Astrocyte (in vitro differentiated cells and primary cell): ENCODE measurements around the gene TARS3. TPM values are rescaled to one million over a fixed set of nuclear protein-coding genes. Genes with fewer than 3 reads are reported as not detected.

Experiments
- DNase-seq: peaks from one replicate; pipeline ENCODE4 v3.0.0-alpha.2; 2010; ENCODE audit warnings: low read depth
- FAIRE-seq: peaks from 2 replicates; lab custom pipeline; 2011; peaks lifted over from hg19 to GRCh38; lab: Jason Lieb, UNC
- H2AFZ ChIP-seq: 2 replicates; pipeline ENCODE4 v1.6.0; 2012; ENCODE audit warnings: low read depth, low read length, inconsistent platforms
- H3K27ac ChIP-seq: 2 replicates; pipeline ENCODE4 v1.5.1; 2011; ENCODE audit warnings: low read depth, low read length, inconsistent platforms
- H3K27me3 ChIP-seq: 2 replicates; pipeline ENCODE4 v1.6.0; 2011; ENCODE audit warnings: low read length, inconsistent platforms; ENCODE audit not compliant: insufficient read depth
- H3K36me3 ChIP-seq: 2 replicates; pipeline ENCODE4 v1.5.1; 2011; ENCODE audit warnings: low read length, inconsistent platforms; ENCODE audit not compliant: insufficient read depth
- H3K4me1 ChIP-seq: 2 replicates; pipeline ENCODE4 v1.5.1; 2011; ENCODE audit warnings: low read length, inconsistent platforms; ENCODE audit not compliant: insufficient read depth
- H3K4me2 ChIP-seq: 2 replicates; pipeline ENCODE4 v1.6.0; 2012; ENCODE audit warnings: low read length, inconsistent platforms
- H3K4me3 ChIP-seq: 2 replicates; pipeline ENCODE4 v1.5.1; 2011; ENCODE audit warnings: low read depth, mild to moderate bottlenecking, low read length, inconsistent platforms; ENCODE audit not compliant: insufficient read depth
- H3K79me2 ChIP-seq: 2 replicates; pipeline ENCODE4 v1.6.0; 2012; ENCODE audit warnings: mild to moderate bottlenecking, low read length, inconsistent platforms; ENCODE audit not compliant: insufficient read depth
- H3K9ac ChIP-seq: 2 replicates; pipeline ENCODE4 v1.6.0; 2012; ENCODE audit warnings: mild to moderate bottlenecking, low read length, inconsistent platforms
- H3K9me3 ChIP-seq: 2 replicates; pipeline ENCODE4 v1.5.1; 2012; ENCODE audit warnings: low read depth, mild to moderate bottlenecking, low read length, inconsistent platforms; ENCODE audit not compliant: insufficient read depth
- H4K20me1 ChIP-seq: 2 replicates; pipeline ENCODE4 v1.6.0; 2012; ENCODE audit warnings: low read length, inconsistent platforms; ENCODE audit not compliant: insufficient read depth
- H3K27ac Mint-ChIP-seq: one replicate; pipeline ENCODE4 v1.8.0; 2021; ENCODE audit warnings: mild to moderate bottlenecking, mixed read lengths; ENCODE audit not compliant: unreplicated experiment
- H3K27me3 Mint-ChIP-seq: one replicate; pipeline ENCODE4 v1.8.0; 2021; ENCODE audit warnings: low read depth, mixed read lengths; ENCODE audit not compliant: unreplicated experiment
- H3K36me3 Mint-ChIP-seq: one replicate; pipeline ENCODE4 v1.8.0; 2021; ENCODE audit warnings: low read depth, mixed read lengths; ENCODE audit not compliant: unreplicated experiment
- H3K4me1 Mint-ChIP-seq: one replicate; pipeline ENCODE4 v1.8.0; 2021; ENCODE audit warnings: low read depth, mixed read lengths; ENCODE audit not compliant: unreplicated experiment
- H3K4me3 Mint-ChIP-seq: one replicate; pipeline ENCODE4 v1.8.0; 2021; ENCODE audit warnings: mild to moderate bottlenecking, moderate library complexity, mixed read lengths; ENCODE audit not compliant: unreplicated experiment
- H3K9me3 Mint-ChIP-seq: one replicate; pipeline ENCODE4 v1.8.0; 2021; ENCODE audit warnings: mild to moderate bottlenecking, mixed read lengths; ENCODE audit not compliant: unreplicated experiment
- CTCF ChIP-seq: IDR thresholded peaks from 2 replicates; pipeline ENCODE4 v1.5.1; 2011; ENCODE audit warnings: low read depth, mild to moderate bottlenecking, inconsistent platforms, low read length, moderate library complexity; ENCODE audit not compliant: insufficient read depth
- EZH2 ChIP-seq: IDR thresholded peaks from 2 replicates; pipeline ENCODE4 v1.6.1; 2012; ENCODE audit warnings: mild to moderate bottlenecking, low read length, inconsistent platforms; ENCODE audit not compliant: insufficient read depth
- total RNA-seq: library from RNA; stranded (reverse); gene quantifications from 2 replicates; pipeline ENCODE4 v1.2.1, GENCODE V29; 2021

The TARS3 gene
- total RNA-seq, 1 donor from 2014 or later: 15.7 TPM

DNA sequence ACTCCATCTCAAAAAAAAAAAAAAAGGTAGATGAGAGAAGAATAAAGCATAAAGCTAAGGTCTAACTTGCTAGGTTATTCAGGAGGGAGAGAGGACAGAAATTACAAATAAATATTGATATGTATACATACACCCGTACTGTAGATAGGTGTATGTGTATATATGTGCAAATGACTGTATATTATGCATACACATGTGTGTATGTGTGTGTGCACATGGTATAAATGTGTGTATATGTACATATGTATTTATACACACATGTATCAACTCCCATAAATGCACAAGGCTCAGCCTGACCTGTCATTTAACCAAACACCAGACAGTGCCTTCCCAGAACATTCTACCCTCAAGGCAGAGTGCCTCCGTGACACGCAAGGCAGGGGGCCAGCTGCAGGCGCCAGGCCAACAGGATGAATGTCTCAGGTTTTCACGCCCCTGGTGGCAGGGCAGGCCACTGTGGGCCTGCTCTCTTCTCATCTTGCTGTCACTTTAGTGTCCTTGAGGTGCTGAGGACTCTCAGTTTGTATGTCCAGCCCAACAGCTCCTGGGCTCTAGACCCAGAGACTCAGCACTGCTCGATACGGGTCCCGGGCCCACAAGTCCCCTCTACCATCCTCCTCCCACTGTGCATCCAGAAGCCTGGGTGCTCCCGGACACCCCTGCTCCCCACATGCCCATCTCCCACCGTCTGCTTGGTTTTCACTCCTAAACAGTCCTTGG is 112.5 kb downstream of the TARS3 start:
- Histone ChIP-seq H3K4me1 (peaks cover 12% of the 10 kb centered on the region), H3K79me2 (no peaks in the 10 kb centered on the region), H3K9me3 (no peaks in the 10 kb centered on the region), H3K9ac (no peak overlapping the region), H3K27me3 (peaks cover 2% of the 10 kb centered on the region), H4K20me1 (no peaks in the 10 kb centered on the region), H3K27ac (no peak overlapping the region), H3K4me2 (no peak overlapping the region), H3K36me3 (no peaks in the 10 kb centered on the region), H2AFZ (no peak overlapping the region), H3K4me3 (no peak overlapping the region)
- H3K27ac Mint-ChIP-seq: no peak overlapping the region
- H3K9me3 Mint-ChIP-seq: no peaks in the 10 kb centered on the region
- no peak for FAIRE-seq
- TF ChIP-seq CTCF (no peak), EZH2 (no peak)
- no peak for DNase-seq
- H3K36me3 Mint-ChIP-seq: no peaks in the 10 kb centered on the region
- no peak overlapping the region for H3K4me3 Mint-ChIP-seq
- H3K27me3 Mint-ChIP-seq: peaks cover 33% of the 10 kb centered on the region
- peaks cover 9% of the 10 kb centered on the region for H3K4me1 Mint-ChIP-seq

DNA sequence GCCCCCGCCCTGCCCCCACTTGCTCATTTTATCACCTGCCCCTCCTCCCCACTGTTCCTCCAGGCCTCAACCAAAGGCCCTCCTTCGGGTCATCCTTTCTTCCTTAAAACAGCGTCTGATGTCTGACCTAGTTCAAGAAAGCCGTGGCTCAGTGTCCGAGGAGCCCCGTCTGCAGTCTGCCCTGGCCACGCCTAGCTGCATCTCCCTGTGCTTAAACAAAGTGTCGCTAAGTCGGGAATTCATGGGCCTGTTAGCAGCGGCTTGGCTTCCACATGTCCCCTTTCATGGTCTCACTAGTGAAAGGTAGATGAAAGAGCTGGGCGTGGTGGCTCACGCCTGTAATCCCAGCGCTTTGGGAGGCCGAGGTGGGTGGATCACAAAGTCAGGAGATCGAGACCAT is 113.3 kb downstream of the TARS3 start:
- peaks cover 2% of the 10 kb centered on the region for H3K27me3 ChIP-seq
- no peak overlapping the region for H3K4me3 ChIP-seq
- H3K9me3 ChIP-seq: no peaks in the 10 kb centered on the region
- DNase-seq: no peak
- Mint-ChIP-seq H3K27ac (no peak overlapping the region), H3K36me3 (no peaks in the 10 kb centered on the region), H3K27me3 (peaks cover 30% of the 10 kb centered on the region), H3K4me3 (no peak overlapping the region), H3K9me3 (no peaks in the 10 kb centered on the region), H3K4me1 (peaks cover 4% of the 10 kb centered on the region)
- TF ChIP-seq CTCF (no peak), EZH2 (no peak)
- H3K9ac ChIP-seq: no peak overlapping the region
- no peaks in the 10 kb centered on the region for H4K20me1 ChIP-seq
- no peaks in the 10 kb centered on the region for H3K36me3 ChIP-seq
- peaks cover 5% of the 10 kb centered on the region for H3K4me1 ChIP-seq
- H3K79me2 ChIP-seq: no peaks in the 10 kb centered on the region
- no peak for FAIRE-seq
- no peak overlapping the region for H3K4me2 ChIP-seq
- no peak overlapping the region for H3K27ac ChIP-seq
- H2AFZ ChIP-seq: no peak overlapping the region

GRCh38 chr15:101610611-101611000 is 113.7 kb downstream of the TARS3 start:
- Histone ChIP-seq H3K9me3 (no peaks in the 10 kb centered on the region), H3K4me1 (peaks cover under 1% of the 10 kb centered on the region), H3K27me3 (peaks cover 2% of the 10 kb centered on the region), H3K4me2 (no peak overlapping the region), H2AFZ (no peak overlapping the region), H3K36me3 (no peaks in the 10 kb centered on the region), H3K4me3 (no peak overlapping the region), H4K20me1 (no peaks in the 10 kb centered on the region), H3K27ac (no peak overlapping the region), H3K9ac (no peak overlapping the region), H3K79me2 (no peaks in the 10 kb centered on the region)
- H3K4me1 Mint-ChIP-seq: peaks cover under 1% of the 10 kb centered on the region
- FAIRE-seq (no peak), DNase-seq (no peak)
- H3K4me3 Mint-ChIP-seq: no peak overlapping the region
- peaks cover 31% of the 10 kb centered on the region for H3K27me3 Mint-ChIP-seq
- no peaks in the 10 kb centered on the region for H3K36me3 Mint-ChIP-seq
- no peaks in the 10 kb centered on the region for H3K9me3 Mint-ChIP-seq
- no peak for TF ChIP-seq CTCF
- TF ChIP-seq EZH2: no peak
- no peak overlapping the region for H3K27ac Mint-ChIP-seq
